Inflammatory macrophage treated with lipopolysaccharide for 4 hours (primary cell): ENCODE results near the gene MBOAT7.

ENCODE experiments used
- DNase-seq: peaks from one replicate; pipeline ENCODE4 v3.0.0-alpha.2; 2020

MBOAT7 gene

GRCh38 chr19:54160182-54160811 is 29.1 kb downstream of the MBOAT7 start:
- DNase-seq = no peak

GRCh38 chr19:54159352-54160181 is 29.8 kb downstream of the MBOAT7 start, which contains the start of gene LENG1:
LENG1 (minus strand) TSS chr19:54159721; CDS start chr19:54159695, 26 bp downstream.
- peak; percentile 100 for DNase-seq

DNA sequence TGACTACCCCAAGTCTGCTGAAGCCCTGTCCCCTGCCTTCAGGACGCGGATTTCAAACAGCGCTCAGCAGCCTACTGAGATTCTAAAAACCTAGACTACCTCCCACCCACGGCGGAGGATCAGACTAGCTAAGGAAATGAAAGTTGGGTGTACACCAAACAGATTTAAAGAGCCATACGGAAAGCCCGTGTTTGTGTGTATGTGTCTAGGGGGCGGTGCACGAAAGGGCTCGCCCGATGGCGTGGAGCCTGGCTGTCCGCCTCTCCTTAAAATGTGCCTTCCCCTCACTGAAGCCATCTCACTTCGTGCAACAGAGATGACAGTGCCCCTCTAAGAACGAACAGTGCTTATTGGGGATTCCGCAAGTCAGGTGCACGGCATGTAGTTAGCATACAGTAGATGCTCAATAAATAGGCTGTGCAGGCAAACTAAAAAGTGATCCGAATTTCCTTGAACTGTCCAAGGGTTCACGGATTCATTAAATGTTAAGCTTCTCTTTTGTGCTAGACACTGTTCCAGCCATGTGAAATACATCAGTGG is 30.5 kb downstream of the MBOAT7 start:
- DNase-seq = peak; percentile 68

GRCh38 chr19:54156953-54157352 is 32.4 kb downstream of the MBOAT7 start:
- no peak for DNase-seq

- DNase-seq = no peak
Observed at GRCh38 chr19:54156490-54156889, 32.9 kb downstream of the MBOAT7 start.

- DNase-seq = no peak
Observed at GRCh38 chr19:54155694-54156093, 33.7 kb downstream of the MBOAT7 start.

GRCh38 chr19:54154603-54155345 is 34.6 kb downstream of the MBOAT7 start:
- no peak for DNase-seq

DNA sequence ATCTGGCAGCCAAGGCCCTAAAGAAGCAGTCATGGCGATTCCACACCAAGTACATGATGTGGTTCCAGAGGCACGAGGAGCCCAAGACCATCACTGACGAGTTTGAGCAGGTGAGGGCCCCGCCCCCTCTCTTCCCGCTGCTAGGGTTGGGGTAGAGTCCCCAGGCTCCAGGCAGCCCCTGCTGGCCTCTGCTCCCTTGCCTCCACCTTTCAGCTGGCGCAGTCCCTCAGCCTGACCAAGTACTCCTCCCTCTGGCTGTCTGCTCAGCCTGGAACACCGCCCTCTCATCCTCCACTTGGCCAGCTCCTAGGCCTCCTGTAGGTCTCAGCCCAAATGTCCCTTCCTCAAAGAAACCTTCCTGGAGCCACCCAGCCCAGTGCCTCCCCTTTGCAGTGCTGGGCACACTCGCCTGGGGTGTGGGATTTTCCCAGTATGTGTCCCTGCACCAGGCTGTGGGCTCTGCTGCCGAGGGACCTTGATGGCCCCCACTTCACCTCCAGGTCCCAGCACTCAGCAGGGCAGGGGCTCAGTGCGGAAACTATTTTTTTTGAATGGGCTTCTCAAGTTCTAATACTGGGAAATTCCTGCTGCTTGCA is 35.6 kb downstream of the MBOAT7 start:
- DNase-seq = no peak

GRCh38 chr19:54152878-54153524 is 36.4 kb downstream of the MBOAT7 start:
- DNase-seq = no peak

DNA sequence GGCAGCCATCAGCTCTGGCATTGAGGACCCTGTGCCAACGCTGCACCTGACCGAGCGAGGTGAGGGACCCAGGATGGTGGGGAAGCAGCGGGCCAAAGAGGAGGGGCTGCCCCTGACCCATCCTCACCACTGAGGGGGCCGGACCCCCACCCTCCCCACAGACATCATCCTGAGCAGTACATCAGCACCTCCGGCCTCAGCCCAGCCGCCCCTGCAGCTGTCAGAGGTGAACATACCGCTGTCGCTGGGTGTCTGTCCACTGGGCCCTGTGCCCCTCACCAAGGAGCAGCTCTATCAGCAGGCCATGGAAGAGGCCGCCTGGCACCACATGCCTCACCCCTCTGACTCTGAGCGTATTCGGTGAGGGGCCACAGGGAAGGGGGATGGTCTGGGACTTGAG is 37.1 kb downstream of the MBOAT7 start:
- no peak for DNase-seq

DNA sequence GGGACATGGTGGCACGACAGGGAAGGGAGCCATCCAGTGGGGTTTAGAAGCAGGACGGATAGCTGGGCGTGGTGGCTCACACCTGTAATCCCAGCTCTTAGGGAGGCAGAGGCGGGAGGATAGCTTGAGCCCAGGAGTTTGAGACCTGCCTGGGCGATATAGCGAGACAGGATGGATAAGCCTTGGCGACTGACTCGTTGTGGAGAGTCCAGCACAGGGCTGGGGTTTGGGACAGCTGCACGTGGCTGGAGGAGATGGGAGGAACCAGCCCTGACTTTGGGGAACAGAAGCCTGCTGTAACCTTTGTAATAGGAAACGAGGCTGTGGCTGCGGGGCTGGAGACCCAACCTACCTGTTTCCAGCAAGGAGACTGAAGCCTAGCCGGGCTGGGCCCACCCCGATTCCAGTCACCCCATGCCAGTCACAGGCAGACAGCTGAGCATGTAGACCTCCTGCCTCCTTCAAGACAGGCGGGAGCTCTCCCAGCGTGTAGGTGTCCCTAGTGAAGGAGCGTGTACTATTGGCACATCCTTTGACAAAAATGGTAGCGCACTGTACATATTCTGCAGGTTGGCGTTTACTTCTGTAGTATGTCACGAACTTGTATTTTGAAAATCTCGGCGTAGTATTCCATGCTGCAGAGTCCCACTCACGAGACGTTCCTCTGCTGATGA is 37.9 kb downstream of the MBOAT7 start:
- no peak for DNase-seq

DNA sequence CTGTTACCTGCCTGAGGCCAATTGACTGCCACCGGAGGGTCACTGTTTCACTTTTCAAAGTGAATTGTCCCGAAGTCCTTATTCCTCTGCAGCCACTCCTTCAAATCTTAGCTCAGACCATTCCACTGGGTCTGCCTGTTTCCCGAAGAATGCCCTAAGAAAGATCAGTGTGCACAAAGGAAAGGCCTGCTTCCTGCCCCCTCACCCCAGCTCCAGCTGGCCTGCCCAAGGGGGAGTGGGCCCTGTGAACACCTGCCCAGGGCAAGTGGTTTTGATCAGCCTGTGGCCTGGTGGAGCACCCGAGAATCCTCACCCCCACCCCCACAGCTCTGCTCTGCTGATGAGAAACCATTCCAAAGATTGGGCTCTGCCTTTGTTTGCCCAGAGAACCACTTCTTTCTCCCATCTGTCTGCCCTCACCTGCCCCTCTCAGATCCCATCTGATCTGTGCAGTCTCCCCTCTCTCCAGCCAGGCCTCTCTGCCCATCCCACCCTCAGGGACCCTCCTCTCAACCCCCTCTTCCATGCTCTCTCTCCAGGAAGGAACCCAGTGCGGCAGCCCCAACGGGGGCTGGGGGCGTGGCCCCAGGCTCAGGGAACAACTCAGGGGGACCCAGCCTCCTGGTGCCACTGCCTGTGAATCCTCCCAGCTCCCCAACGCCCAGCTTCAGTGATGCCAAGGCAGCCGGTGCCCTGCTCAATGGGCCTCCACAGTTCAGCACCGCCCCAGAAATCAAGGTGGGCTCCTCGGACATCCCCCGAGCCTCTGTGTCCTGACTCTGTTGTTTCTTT is 40.2 kb downstream of the MBOAT7 start:
- no peak for DNase-seq

DNA sequence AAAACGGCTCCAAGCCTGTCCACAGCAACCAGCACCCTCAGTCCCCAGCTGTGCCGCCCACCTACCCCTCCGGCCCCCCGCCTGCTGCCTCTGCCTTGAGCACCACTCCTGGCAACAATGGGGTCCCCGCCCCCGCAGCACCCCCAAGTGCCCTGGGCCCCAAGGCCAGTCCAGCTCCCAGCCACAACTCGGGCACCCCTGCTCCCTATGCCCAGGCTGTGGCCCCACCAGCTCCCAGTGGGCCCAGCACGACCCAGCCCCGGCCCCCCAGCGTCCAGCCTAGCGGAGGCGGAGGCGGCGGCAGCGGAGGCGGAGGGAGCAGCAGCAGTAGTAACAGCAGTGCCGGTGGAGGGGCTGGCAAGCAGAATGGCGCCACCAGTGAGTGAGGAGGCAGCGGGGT is 41.2 kb downstream of the MBOAT7 start:
- no peak for DNase-seq

- DNase-seq = no peak
Observed at GRCh38 chr19:54147676-54148075, 41.7 kb downstream of the MBOAT7 start.

DNA sequence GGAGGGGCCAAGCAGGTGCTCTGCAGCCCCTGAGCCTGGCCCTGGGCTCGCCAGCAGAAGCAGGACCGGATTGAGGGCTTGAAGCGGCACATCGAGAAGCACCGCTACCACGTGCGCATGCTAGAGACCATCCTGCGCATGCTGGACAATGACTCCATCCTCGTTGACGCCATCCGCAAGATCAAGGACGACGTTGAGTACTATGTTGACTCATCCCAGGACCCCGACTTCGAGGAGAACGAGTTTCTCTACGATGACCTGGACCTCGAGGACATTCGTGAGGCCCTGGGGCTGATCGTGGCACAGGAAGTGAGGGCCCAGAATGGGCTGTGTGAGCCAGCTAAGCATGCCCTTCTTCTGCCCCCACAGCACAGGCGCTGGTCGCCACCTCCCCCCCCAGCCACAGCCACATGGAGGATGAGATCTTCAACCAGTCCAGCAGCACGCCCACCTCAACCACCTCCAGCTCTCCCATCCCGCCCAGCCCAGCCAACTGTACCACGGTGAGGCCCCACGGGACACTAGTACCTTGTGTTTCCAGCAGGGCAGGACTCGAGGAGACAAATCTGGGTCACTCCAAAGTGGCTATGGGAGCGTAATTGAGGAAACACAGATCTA is 43.7 kb downstream of the MBOAT7 start:
- no peak for DNase-seq

DNA sequence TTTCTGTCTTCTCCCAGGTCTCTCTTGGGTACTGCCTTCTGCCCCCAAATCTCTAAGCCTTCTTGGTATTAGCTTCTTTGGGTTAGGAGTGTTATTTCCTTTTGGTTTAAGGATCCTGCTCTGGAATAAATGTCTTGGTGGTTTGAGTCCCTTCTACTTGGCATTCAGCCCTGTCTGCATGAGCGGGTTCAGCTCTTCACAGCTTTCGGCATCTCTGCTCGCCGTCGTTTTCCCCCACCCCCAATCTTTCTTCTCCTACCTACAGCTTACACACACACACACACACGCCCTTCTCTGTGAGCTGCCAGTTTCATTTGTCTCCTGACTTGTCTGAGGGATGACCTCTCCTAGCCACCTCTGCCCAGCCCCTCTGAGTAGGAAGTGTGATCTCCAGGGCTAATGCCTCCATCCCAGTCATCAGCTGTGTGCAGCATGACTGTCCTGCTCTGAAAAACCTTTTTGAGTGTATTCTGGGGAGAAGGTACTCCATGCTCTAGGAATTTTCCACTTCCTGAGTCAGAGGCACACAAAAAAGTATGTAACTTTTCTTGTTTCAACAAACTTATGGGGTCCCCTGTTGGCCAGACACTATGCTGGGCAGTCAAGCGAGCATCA is 47.1 kb downstream of the MBOAT7 start:
- DNase-seq = no peak

DNA sequence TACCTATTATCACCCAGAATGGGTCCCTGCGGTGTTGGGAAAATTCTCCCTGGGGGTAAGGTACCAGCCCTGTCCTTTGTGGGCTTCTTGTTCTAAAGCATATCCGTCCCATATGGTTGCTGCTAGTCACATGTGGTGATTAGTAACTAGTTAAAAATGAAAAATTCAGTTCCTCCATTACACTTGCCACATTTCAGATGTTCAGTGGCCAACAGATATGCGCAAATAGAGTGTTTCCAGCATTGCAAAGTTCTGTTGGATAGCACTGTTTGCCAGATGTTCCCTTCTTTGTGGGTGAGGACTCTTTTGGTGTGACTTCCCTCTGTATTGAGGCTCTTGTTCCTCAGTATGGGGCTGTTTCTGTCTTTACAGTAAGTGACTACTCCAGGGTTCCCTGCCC is 48.0 kb downstream of the MBOAT7 start:
- no peak for DNase-seq

- DNase-seq = no peak
Observed at GRCh38 chr19:54138489-54139256, 50.7 kb downstream of the MBOAT7 start.
